Right atrium auricular region (tissue), 2 donors: ENCODE results near the gene PPP1R27. TPM values are rescaled to one million over a fixed set of nuclear protein-coding genes. Genes with fewer than 3 reads are reported as not detected.

ENCODE experiments used
- DNase-seq: peaks from one replicate; pipeline ENCODE4 v3.0.0-alpha.2; 2019; ENCODE audit warnings: low spot score
- H3K27ac ChIP-seq, 2 donors: fragments of 200-600 bp; sonication (generic); 1 replicate in 1 of 2; 2 replicates in 1 of 2; pipeline ENCODE4 v1.5.1; 2016 to 2019
- H3K27me3 ChIP-seq, 2 donors: fragments of 200-600 bp; sonication (generic); one replicate each; pipeline versions ENCODE4 v1.5.1 to v1.6.0; 2017 to 2019
- H3K36me3 ChIP-seq: fragments of 200-600 bp; sonication (generic); one replicate; pipeline ENCODE4 v1.5.1; 2016
- H3K4me1 ChIP-seq, 2 donors: fragments of 200-600 bp; sonication (generic); one replicate each; pipeline versions ENCODE4 v1.5.1 to v1.6.0; 2017 to 2019
- H3K4me3 ChIP-seq, 2 donors: fragments of 200-600 bp; sonication (generic); 1 replicate in 1 of 2; 2 replicates in 1 of 2; pipeline ENCODE4 v1.5.1; 2017 to 2019; ENCODE audit warnings: mild to moderate bottlenecking in 1 of 2, moderate library complexity in 1 of 2
- H3K9me3 ChIP-seq, 2 donors: fragments of 200-600 bp; sonication (generic); one replicate each; pipeline ENCODE4 v1.5.1; 2019
- total RNA-seq, 2 donors: library from RNA; depleted of rRNA; stranded (reverse); fragments of >200 nt; gene quantifications; one replicate each; pipeline ENCODE4 v1.1.0, GENCODE V29; 2016
- TF ChIP-seq, protein P1 (sequence below), 2 donors: fragments of 200-600 bp; sonication (generic); IDR thresholded peaks; one replicate each; pipeline ENCODE4 v1.5.1; 2019; ENCODE audit warnings: antibody characterized with exemption in 2 of 2

Gene PPP1R27
- total RNA-seq, 2 donors from 2014 or later: not detected

DNA sequence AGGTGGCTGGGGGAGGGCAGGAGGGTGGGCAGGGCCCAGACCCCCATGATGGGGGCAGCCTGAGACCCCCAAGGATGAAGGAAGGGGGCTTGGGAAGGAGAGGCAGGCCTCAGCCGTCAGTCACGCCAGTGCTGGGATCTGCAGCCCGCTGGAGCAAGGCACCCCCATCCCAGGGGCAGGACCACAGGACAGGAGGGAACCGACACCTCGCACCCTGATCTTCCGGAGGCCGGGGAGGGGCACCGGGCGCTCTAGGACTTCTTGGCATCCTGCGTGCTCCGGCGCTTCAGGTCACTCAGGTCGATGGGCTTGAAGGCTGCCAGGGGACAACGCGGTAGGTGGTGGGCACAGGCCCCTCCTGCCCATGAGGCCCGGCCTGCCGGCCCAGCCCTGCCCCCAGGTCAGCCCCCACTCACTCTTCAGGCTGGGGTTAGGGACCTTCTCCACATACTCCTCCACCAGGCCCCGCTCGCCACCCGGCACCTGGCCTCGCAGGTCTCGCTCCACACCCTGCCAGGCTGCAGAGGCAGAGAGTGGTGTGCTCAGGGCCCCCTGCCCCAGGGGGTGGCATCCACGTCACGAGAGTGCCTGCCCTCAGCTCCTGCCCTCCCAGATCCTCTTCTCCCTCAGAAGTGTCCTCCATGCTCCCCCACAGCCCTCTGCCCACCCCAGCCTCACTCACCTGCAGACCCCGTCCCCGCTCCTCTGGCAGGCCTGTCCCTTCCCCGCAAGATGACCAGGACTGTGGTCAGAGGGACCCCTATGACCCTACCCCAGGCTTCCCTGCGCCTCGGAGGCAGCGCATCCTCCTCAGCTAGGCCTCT, 11.6 kb downstream of the PPP1R27 start:
- Histone ChIP-seq H3K27me3 (no peaks in the 10 kb centered on the region), H3K36me3 (no peaks in the 10 kb centered on the region), H3K27ac (peak overlapping the region; percentile 78 to 88), H3K9me3 (no peaks in the 10 kb centered on the region), H3K4me1 (peaks cover 0 to 23% of the 10 kb centered on the region in 2 donors), H3K4me3 (no peak overlapping the region)
- DNase-seq: no peak
- TF ChIP-seq, protein P1, sequence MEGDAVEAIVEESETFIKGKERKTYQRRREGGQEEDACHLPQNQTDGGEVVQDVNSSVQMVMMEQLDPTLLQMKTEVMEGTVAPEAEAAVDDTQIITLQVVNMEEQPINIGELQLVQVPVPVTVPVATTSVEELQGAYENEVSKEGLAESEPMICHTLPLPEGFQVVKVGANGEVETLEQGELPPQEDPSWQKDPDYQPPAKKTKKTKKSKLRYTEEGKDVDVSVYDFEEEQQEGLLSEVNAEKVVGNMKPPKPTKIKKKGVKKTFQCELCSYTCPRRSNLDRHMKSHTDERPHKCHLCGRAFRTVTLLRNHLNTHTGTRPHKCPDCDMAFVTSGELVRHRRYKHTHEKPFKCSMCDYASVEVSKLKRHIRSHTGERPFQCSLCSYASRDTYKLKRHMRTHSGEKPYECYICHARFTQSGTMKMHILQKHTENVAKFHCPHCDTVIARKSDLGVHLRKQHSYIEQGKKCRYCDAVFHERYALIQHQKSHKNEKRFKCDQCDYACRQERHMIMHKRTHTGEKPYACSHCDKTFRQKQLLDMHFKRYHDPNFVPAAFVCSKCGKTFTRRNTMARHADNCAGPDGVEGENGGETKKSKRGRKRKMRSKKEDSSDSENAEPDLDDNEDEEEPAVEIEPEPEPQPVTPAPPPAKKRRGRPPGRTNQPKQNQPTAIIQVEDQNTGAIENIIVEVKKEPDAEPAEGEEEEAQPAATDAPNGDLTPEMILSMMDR (IDR thresholded peaks at IDR 0.05): no peak

DNA sequence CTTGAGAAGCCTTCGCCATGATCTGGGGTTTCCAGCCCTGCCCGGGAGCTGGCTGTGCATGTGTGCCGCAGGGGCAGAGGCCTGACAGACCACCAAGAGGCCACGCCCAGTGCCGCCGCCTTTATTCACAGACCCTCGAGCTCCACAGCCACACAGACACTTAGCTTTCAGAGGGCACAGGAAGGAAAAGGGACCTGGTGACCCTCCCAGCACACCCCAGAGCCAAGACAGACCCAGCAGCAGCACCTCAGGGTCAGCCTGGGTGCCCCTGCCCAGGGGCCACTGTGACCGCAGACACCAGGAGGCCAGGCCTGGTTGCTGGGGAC, 12.6 kb downstream of the PPP1R27 start:
- TF ChIP-seq, protein P1 (IDR thresholded peaks at IDR 0.05): no peak
- DNase-seq: no peak
- H3K27ac ChIP-seq: peak overlapping the region; percentile 78 to 88

DNA sequence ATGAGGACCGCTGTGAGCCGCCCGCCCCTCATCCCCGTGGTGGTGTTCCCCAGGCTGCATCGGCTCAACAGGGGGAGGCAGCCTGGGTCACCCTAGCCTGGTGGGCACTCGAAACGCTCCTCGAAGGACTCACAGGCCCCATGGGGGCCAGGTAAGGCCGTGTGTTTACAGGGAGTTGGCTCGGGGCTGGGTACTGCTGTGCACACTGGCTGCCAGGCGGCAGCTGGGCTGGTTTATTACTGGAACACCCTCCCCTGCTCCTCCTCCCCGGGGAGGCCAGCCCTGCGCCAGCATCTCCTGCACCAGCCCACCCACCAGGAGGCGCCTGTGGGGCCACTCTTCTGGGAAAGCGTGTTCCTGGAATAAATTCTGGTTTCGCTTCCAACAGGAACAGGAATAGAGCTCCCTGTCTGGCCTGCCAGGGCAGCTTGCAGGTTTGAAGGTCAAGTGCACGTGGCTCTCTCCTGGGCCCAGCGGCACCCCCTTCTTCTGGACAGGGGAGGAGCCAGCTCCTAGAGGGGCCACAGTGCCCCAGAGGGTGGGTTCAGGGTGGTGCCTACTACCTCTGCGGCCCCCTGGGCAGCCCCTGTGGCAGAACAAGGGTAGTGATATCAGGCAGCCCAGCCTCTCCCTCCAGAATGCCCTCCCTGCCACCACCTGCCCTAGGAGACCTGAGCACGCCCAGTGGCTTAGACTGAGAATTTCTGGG, 13.1 kb downstream of the PPP1R27 start:
- H3K4me3 ChIP-seq: no peak overlapping the region
- no peaks in the 10 kb centered on the region for H3K27me3 ChIP-seq
- peaks cover 0 to 23% of the 10 kb centered on the region in 2 donors for H3K4me1 ChIP-seq
- TF ChIP-seq, protein P1 (IDR thresholded peaks at IDR 0.05): peak; percentile 41 to 71
- peak overlapping the region; percentile 78 to 88 for H3K27ac ChIP-seq
- no peaks in the 10 kb centered on the region for H3K9me3 ChIP-seq
- no peaks in the 10 kb centered on the region for H3K36me3 ChIP-seq
- no peak for DNase-seq

More for the DNA sequence above, 12.6 kb downstream of the PPP1R27 start:
- H3K4me3 ChIP-seq: no peak overlapping the region
- no peaks in the 10 kb centered on the region for H3K27me3 ChIP-seq
- H3K36me3 ChIP-seq: no peaks in the 10 kb centered on the region
- peaks cover 0 to 23% of the 10 kb centered on the region in 2 donors for H3K4me1 ChIP-seq
- no peaks in the 10 kb centered on the region for H3K9me3 ChIP-seq

DNA sequence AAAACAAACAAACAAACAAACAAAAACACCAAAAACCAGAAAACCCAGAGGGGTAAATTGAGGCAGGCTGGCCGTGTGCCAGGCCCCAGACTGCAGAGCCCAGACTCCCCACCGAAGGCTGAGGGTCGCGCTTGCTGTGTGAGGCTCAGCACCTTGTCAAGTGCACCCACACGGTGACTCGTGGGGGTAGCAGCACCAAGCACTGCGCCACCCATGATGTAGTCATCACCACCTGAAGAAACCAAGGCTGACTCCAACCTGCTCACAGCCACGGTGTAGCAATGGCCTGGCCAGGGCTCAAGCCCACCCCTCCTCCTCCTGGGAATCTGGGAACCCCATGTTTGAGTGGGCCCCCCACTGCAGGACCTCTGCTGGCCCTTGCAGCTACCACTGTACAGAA, 13.7 kb downstream of the PPP1R27 start:
- H3K9me3 ChIP-seq: no peaks in the 10 kb centered on the region
- no peaks in the 10 kb centered on the region for H3K27me3 ChIP-seq
- peak overlapping the region; percentile 78 to 88 for H3K27ac ChIP-seq
- DNase-seq: no peak
- TF ChIP-seq, protein P1 (IDR thresholded peaks at IDR 0.05): no peak
- H3K36me3 ChIP-seq: no peaks in the 10 kb centered on the region
- H3K4me3 ChIP-seq: no peak overlapping the region
- peaks cover 0 to 23% of the 10 kb centered on the region in 2 donors for H3K4me1 ChIP-seq

DNA sequence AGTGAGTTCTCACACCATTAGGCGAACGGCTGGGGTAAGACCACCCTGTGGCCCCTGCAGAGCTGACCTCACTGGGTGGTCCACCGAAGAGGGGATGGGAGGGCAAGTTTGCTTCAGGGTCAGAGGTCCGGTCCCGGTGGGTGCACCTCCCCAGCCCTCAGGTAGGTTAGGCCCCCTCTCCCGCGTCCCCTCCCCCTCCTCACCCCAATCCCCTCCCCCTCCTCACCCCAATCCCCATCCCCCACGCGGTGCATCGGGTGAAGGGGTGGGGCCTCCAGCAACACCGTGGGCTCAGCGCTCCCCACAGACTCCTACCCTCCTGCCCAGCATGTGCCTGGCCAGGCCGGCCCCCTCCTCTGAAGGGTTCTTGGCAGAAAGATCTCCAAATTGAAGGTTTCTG, 15.1 kb downstream of the PPP1R27 start:
- H3K9me3 ChIP-seq: no peaks in the 10 kb centered on the region
- H3K36me3 ChIP-seq: no peaks in the 10 kb centered on the region
- DNase-seq: no peak
- H3K27me3 ChIP-seq: no peaks in the 10 kb centered on the region
- H3K4me1 ChIP-seq: peaks cover 0 to 23% of the 10 kb centered on the region in 2 donors
- no peak overlapping the region for H3K27ac ChIP-seq
- no peak overlapping the region for H3K4me3 ChIP-seq
- TF ChIP-seq, protein P1 (IDR thresholded peaks at IDR 0.05): no peak
